NCI-H82 treated with DMSO at 0.1 percent for 48 hours (cell line): ENCODE data around the gene DNAJB1.
A peak's percentile ranks its signal among the peaks of the same experiment; 100 is the strongest.

Experiments used
- DNase-seq: peaks from one replicate; lab custom pipeline; 2025; ENCODE audit not compliant: unreplicated experiment; lab: John Stamatoyannopoulos, UW

The DNAJB1 gene

GRCh38 chr19:14473073-14473977 lies 44.9 kb downstream of the DNAJB1 start:
- no peak for DNase-seq

GRCh38 chr19:14472202-14472938 lies 45.8 kb downstream of the DNAJB1 start:
- peak; percentile 22 for DNase-seq

- DNase-seq: no peak
Measured at GRCh38 chr19:14471436-14472187, 46.6 kb downstream of the DNAJB1 start.

GRCh38 chr19:14470031-14470876 lies 47.9 kb downstream of the DNAJB1 start:
- no peak for DNase-seq

- DNase-seq: no peak
Measured at GRCh38 chr19:14467816-14468215, 50.4 kb downstream of the DNAJB1 start.

- no peak for DNase-seq
Measured at GRCh38 chr19:14467391-14467790, 50.8 kb downstream of the DNAJB1 start.
